IMR-90 (cell line): ENCODE measurements around the gene EGLN3. TPM values are rescaled to one million over a fixed set of nuclear protein-coding genes. Genes with fewer than 3 reads are reported as not detected.

Experiments used
- ATAC-seq: fragments of 200-7000 bp; cut with Tn5 transposase; 2 replicates; pipeline ENCODE4 v1.9.1; 2020; ENCODE audit warnings: low read depth, mild to moderate bottlenecking, moderate library complexity
- BruUV-seq: library from RNA; stranded (reverse); fragments of 400-500 nt; replicated peaks from 2 replicates; lab custom pipeline; 2021; lab: Mats Ljungman, UMichigan
- CTCF ChIA-PET: fragments of 300-600 bp; formaldehyde crosslinking; extraction: SDS; loops from one replicate; lab custom pipeline; 2021; ENCODE audit warnings: antibody characterized with exemption; lab: Yijun Ruan, JAX
- POLR2A ChIA-PET: fragments of 300-600 bp; sonication (Branson Sonifier 250); formaldehyde crosslinking; loops from one replicate; lab custom pipeline; 2022; ENCODE audit warnings: antibody characterized with exemption; ENCODE audit not compliant: unreplicated experiment; lab: Charles Lee
- DNase-seq: peaks from one replicate; pipeline ENCODE4 v3.0.0; 2013
- H2AFZ ChIP-seq: replicated peaks from 2 replicates; pipeline ENCODE3; 2013; ENCODE audit warnings: low read length, mild to moderate bottlenecking; ENCODE audit not compliant: poor library complexity
- H2AK5ac ChIP-seq: 2 replicates; pipeline ENCODE4 v1.6.1; 2013; ENCODE audit warnings: low read depth, low read length, inconsistent platforms
- H2AK9ac ChIP-seq: replicated peaks from 2 replicates; pipeline ENCODE3; 2013; ENCODE audit warnings: mild to moderate bottlenecking, low read depth, low read length, moderate library complexity; ENCODE audit not compliant: poor library complexity
- H2BK120ac ChIP-seq: 2 replicates; pipeline ENCODE4 v1.6.1; 2013; ENCODE audit warnings: low read depth, low read length, inconsistent platforms
- H2BK15ac ChIP-seq: 3 replicates; pipeline ENCODE4 v1.6.1; 2013; ENCODE audit warnings: low read depth, low read length, inconsistent platforms
- H2BK20ac ChIP-seq: 2 replicates; pipeline ENCODE4 v1.6.1; 2013; ENCODE audit warnings: low read depth, mild to moderate bottlenecking, inconsistent platforms, low read length, moderate library complexity
- H2BK5ac ChIP-seq: 2 replicates; pipeline ENCODE4 v1.6.1; 2013; ENCODE audit warnings: mild to moderate bottlenecking, low read depth, low read length, inconsistent platforms; ENCODE audit not compliant: poor library complexity, severe bottlenecking
- H3K14ac ChIP-seq: replicated peaks from 2 replicates; pipeline ENCODE4 v1.6.1; 2013; ENCODE audit warnings: low read depth, low read length, inconsistent platforms
- H3K18ac ChIP-seq: 2 replicates; pipeline ENCODE4 v1.6.1; 2013; ENCODE audit warnings: low read depth, low read length, control low read depth
- H3K23ac ChIP-seq: 2 replicates; pipeline ENCODE4 v1.6.1; 2013; ENCODE audit warnings: low read depth, low read length, inconsistent platforms
- H3K27ac ChIP-seq: 2 replicates; pipeline ENCODE4 v1.5.1; 2013; ENCODE audit warnings: mild to moderate bottlenecking, control low read depth, low read length; ENCODE audit not compliant: insufficient read depth
- H3K27me3 ChIP-seq: 2 replicates; pipeline ENCODE4 v1.6.1; 2013; ENCODE audit warnings: low read length; ENCODE audit not compliant: control insufficient read depth, insufficient read depth
- H3K36me3 ChIP-seq: 2 replicates; pipeline ENCODE4 v1.6.1; 2013; ENCODE audit warnings: low read length, mixed read lengths; ENCODE audit not compliant: control insufficient read depth, insufficient read depth
- H3K4ac ChIP-seq: 2 replicates; pipeline ENCODE4 v1.6.1; 2013; ENCODE audit warnings: low read depth, low read length, inconsistent platforms
- H3K4me1 ChIP-seq: 2 replicates; pipeline ENCODE4 v1.6.1; 2013; ENCODE audit warnings: low read length, mixed read lengths; ENCODE audit not compliant: control insufficient read depth, insufficient read depth
- H3K4me2 ChIP-seq: 2 replicates; pipeline ENCODE4 v1.6.1; 2013; ENCODE audit warnings: low read depth, mild to moderate bottlenecking, control low read depth, low read length, moderate library complexity
- H3K4me3 ChIP-seq: 2 replicates; pipeline ENCODE4 v1.5.1; 2013; ENCODE audit warnings: low read depth, mild to moderate bottlenecking, control low read depth, low read length, moderate library complexity; ENCODE audit not compliant: insufficient read depth
- H3K56ac ChIP-seq: 2 replicates; pipeline ENCODE4 v1.6.1; 2013; ENCODE audit warnings: low read length, inconsistent platforms; ENCODE audit not compliant: insufficient read depth; ENCODE audit errors: extremely low read depth
- H3K79me1 ChIP-seq, 2 experiments: 2 replicates each; pipeline ENCODE4 v1.6.1; 2013; ENCODE audit warnings: low read length in 2 of 2, inconsistent platforms in 1 of 2, low read depth in 1 of 2
- H3K9ac ChIP-seq: 2 replicates; pipeline ENCODE4 v1.6.1; 2013; ENCODE audit warnings: low read depth, low read length, control low read depth
- H3K9me1 ChIP-seq: 2 replicates; pipeline ENCODE4 v1.6.1; 2013; ENCODE audit warnings: low read length, inconsistent platforms; ENCODE audit not compliant: insufficient read depth
- H3K9me3 ChIP-seq: 2 replicates; pipeline ENCODE4 v1.6.1; 2013; ENCODE audit warnings: low read length; ENCODE audit not compliant: control insufficient read depth, insufficient read depth
- H4K20me1 ChIP-seq: 2 replicates; pipeline ENCODE4 v1.6.1; 2013; ENCODE audit warnings: low read length, inconsistent platforms; ENCODE audit not compliant: insufficient read depth
- H4K5ac ChIP-seq: 2 replicates; pipeline ENCODE4 v1.6.1; 2013; ENCODE audit warnings: mild to moderate bottlenecking, low read depth, low read length, control low read depth
- H4K8ac ChIP-seq, 2 experiments: 2 replicates each; pipeline ENCODE4 v1.6.1; 2013; ENCODE audit warnings: low read depth in 2 of 2, low read length in 2 of 2, control low read depth in 1 of 2, inconsistent platforms in 1 of 2
- H4K91ac ChIP-seq: 2 replicates; pipeline ENCODE4 v1.6.1; 2013; ENCODE audit warnings: low read depth, low read length, inconsistent platforms; ENCODE audit not compliant: insufficient read depth
- BHLHE40 ChIP-seq: fragments of 150-350 bp; IDR thresholded peaks from 2 replicates; pipeline ENCODE4 v1.6.1; 2016; ENCODE audit warnings: mild to moderate bottlenecking, low read depth, low read length
- CEBPB ChIP-seq: IDR thresholded peaks from 2 replicates; pipeline ENCODE4 v1.6.1; 2012; ENCODE audit warnings: low read depth, low read length, improper control_type of control experiment
- CHD1 ChIP-seq: IDR thresholded peaks from 2 replicates; pipeline ENCODE4 v1.6.1; 2012; ENCODE audit warnings: low read depth, low read length, improper control_type of control experiment
- FOS ChIP-seq: fragments of 150-350 bp; IDR thresholded peaks from 2 replicates; pipeline ENCODE4 v1.6.1; 2016; ENCODE audit warnings: low read depth, low read length
- MXI1 ChIP-seq: IDR thresholded peaks from 2 replicates; pipeline ENCODE4 v1.6.1; 2012; ENCODE audit warnings: low read depth, mild to moderate bottlenecking, low read length, moderate library complexity, borderline replicate concordance
- POLR2A ChIP-seq: IDR thresholded peaks from 2 replicates; pipeline ENCODE4 v1.6.1; 2012; ENCODE audit warnings: mild to moderate bottlenecking, low read depth, low read length
- RCOR1 ChIP-seq: IDR thresholded peaks from 2 replicates; pipeline ENCODE4 v1.6.1; 2012; ENCODE audit warnings: mild to moderate bottlenecking, low read length, improper control_type of control experiment; ENCODE audit not compliant: insufficient replicate concordance
- RFX5 ChIP-seq: IDR thresholded peaks from 2 replicates; pipeline ENCODE4 v1.8.0; 2012; ENCODE audit warnings: low read depth, mild to moderate bottlenecking, low read length, moderate library complexity
- WGBS, 2 experiments: methylation state at CpG; one replicate each; pipeline versions ENCODE4 v1.1.5 to v1.1.7; 2013; ENCODE audit warnings: missing lambda C conversion rate in 2 of 2; ENCODE audit not compliant: insufficient read length in 1 of 2; ENCODE audit errors: extremely low coverage in 2 of 2; 5-methylcytosine and 5-hydroxymethylcytosine counted together
- dilution Hi-C: fragments of 300-500 bp; cut with HindIII; formaldehyde crosslinking; loops from one replicate; pipeline ENCODE4 v1.14.3; 2018; ENCODE audit warnings: low sequenced_read_pairs; ENCODE audit not compliant: unreplicated experiment
- in situ Hi-C: fragments of 300-500 bp; cut with MboI; formaldehyde crosslinking; loops from 3 replicates; pipeline ENCODE4 v1.14.3; 2019; ENCODE audit warnings: low sequenced_read_pairs, inconsistent platforms, mixed read lengths
- intact Hi-C: fragments of 100-400 bp; cut with micrococcal nuclease; formaldehyde crosslinking; loops from 2 replicates; pipeline ENCODE4 v1.10.0; 2022
- polyA plus RNA-seq, 3 experiments: library from polyadenylated mRNA; depleted of rRNA; stranded (reverse); fragments of >200 nt; gene quantifications; 2 replicates each; pipeline ENCODE4 v1.2.3, GENCODE V29; 2012; ENCODE audit warnings: low replicate concordance in 1 of 3
- total RNA-seq: library from RNA; depleted of rRNA; stranded (reverse); fragments of >200 nt; gene quantifications from 2 replicates; pipeline ENCODE4 v1.2.3, GENCODE V29; 2012

The EGLN3 gene
- total and polyA plus RNA-seq, 2 of the 4 experiments (the other 2 are of a cell fraction) = under 0.01 to 0.03 TPM

GRCh38 chr14:33962016-33962415, 11.1 kb upstream of the EGLN3 start:
- Histone ChIP-seq H3K79me1 (no peaks in the 10 kb centered on the region), H2BK120ac (no peak overlapping the region), H3K4ac (no peak overlapping the region), H2AK9ac (no peak overlapping the region), H4K5ac (no peak overlapping the region), H4K91ac (no peak overlapping the region), H4K20me1 (no peaks in the 10 kb centered on the region), H3K9ac (no peak overlapping the region), H3K9me3 (no peaks in the 10 kb centered on the region; the same call in 1 of the 2 replicates), H3K4me2 (no peak overlapping the region), H2BK20ac (no peak overlapping the region), H3K27me3 (no peaks in the 10 kb centered on the region), H3K4me3 (no peak overlapping the region), H3K14ac (no peak overlapping the region), H3K4me1 (no peaks in the 10 kb centered on the region), H2AFZ (no peak overlapping the region), H2AK5ac (no peak overlapping the region), H2BK15ac (no peak overlapping the region), H3K9me1 (no peaks in the 10 kb centered on the region), H3K23ac (no peak overlapping the region), H3K27ac (no peak overlapping the region), H2BK5ac (no peak overlapping the region), H3K18ac (no peak overlapping the region), H3K36me3 (no peaks in the 10 kb centered on the region), H3K56ac (no peak overlapping the region), H4K8ac (no peak overlapping the region)
- in situ Hi-C loops = no loop called here
- no peak for ATAC-seq
- intact Hi-C loops = no loop called here
- DNase-seq = no peak
- ChIA-PET CTCF (no interaction called here), POLR2A (no interaction called here)
- no TSS peak for BruUV-seq
- dilution Hi-C loops = no loop called here
- no peak for TF ChIP-seq POLR2A
- TF ChIP-seq RFX5 = no peak
- TF ChIP-seq CEBPB = no peak
- TF ChIP-seq BHLHE40 = no peak
- no peak for TF ChIP-seq MXI1
- no peak for TF ChIP-seq CHD1
- TF ChIP-seq RCOR1 = no peak
- no peak for TF ChIP-seq FOS
- no CpG with 5 or more reads among the region's 3 CpGs for WGBS, 2 experiments
